Measurements from ENCODE around the gene SMOC2. TPM values are rescaled to one million over a fixed set of nuclear protein-coding genes. Genes with fewer than 3 reads are reported as not detected.
"Not testable (repeated sequence)": the region's sequence is repeated elsewhere in the genome, so short reads cannot be mapped to it uniquely, and the experiment has no call there.

The SMOC2 gene
- total RNA-seq, 1 donor from 2014 or later, result 14.4 TPM

DNA sequence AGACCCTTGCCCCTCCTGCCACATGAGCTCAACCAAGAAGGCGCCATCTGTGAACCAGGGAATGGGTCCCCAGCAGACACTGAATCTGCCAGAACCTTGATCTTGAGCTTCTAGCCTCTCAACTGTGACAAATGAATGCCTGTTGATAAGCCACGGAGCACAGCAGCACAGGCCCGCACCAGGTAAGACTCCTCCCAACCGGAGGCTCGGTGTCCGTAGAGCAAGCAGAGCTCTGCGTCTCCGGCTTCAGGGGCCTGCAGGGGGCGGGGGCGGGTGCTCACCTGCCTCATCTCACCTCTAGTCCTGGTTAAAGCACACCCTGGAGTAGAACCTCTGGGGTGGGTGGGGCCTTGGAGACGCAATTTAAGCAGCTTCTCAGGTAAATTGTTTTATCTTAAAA, 122.7 kb downstream of the SMOC2 start:
- TF ChIP-seq, protein P1, sequence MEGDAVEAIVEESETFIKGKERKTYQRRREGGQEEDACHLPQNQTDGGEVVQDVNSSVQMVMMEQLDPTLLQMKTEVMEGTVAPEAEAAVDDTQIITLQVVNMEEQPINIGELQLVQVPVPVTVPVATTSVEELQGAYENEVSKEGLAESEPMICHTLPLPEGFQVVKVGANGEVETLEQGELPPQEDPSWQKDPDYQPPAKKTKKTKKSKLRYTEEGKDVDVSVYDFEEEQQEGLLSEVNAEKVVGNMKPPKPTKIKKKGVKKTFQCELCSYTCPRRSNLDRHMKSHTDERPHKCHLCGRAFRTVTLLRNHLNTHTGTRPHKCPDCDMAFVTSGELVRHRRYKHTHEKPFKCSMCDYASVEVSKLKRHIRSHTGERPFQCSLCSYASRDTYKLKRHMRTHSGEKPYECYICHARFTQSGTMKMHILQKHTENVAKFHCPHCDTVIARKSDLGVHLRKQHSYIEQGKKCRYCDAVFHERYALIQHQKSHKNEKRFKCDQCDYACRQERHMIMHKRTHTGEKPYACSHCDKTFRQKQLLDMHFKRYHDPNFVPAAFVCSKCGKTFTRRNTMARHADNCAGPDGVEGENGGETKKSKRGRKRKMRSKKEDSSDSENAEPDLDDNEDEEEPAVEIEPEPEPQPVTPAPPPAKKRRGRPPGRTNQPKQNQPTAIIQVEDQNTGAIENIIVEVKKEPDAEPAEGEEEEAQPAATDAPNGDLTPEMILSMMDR (IDR thresholded peaks at IDR 0.05; ENCODE audit: borderline replicate concordance), result no peak
- H3K36me3 ChIP-seq, result no peaks in the 10 kb centered on the region
- H3K4me1 ChIP-seq, result peaks cover 13% of the 10 kb centered on the region
- intact Hi-C loops (cut with micrococcal nuclease), result no loop called here
- DNase-seq, result no peak
- H3K9me3 ChIP-seq (replicated peaks), result peaks cover 7% of the 10 kb centered on the region
- H3K4me3 ChIP-seq, result no peak overlapping the region
- no peak overlapping the region for H3K27ac ChIP-seq (replicated peaks)
- H3K27me3 ChIP-seq (ENCODE audit: low read depth), result peaks cover 14% of the 10 kb centered on the region

DNA sequence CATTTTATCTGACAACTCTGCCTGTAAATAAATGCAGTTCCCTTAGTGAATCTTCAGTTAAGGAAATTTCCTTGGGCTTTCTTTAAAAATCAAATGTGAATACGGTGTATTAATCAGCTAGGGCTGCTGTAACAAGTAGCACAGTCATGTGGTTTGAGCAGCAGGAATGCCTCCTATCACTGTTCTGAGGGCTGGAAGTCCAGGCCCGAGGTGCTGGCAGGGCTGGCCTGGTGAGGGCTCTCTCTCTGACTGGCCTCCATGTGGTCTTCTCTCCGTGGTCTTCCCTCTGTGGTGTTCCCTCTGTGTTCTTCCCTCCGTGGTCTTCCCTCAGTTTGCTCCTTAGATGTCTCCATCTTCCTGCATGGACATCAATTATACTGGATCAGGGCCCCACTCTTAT, 124.1 kb downstream of the SMOC2 start:
- peaks cover 7% of the 10 kb centered on the region for H3K9me3 ChIP-seq (replicated peaks)
- intact Hi-C loops (cut with micrococcal nuclease), result no loop called here
- TF ChIP-seq, protein P1 (IDR thresholded peaks at IDR 0.05; ENCODE audit: borderline replicate concordance), result no peak
- DNase-seq, result no peak
- H3K36me3 ChIP-seq, result no peaks in the 10 kb centered on the region
- H3K27ac ChIP-seq (replicated peaks), result no peak overlapping the region
- H3K4me1 ChIP-seq, result peaks cover 1% of the 10 kb centered on the region
- no peak overlapping the region for H3K4me3 ChIP-seq
- peaks cover 15% of the 10 kb centered on the region for H3K27me3 ChIP-seq (ENCODE audit: low read depth)

DNA sequence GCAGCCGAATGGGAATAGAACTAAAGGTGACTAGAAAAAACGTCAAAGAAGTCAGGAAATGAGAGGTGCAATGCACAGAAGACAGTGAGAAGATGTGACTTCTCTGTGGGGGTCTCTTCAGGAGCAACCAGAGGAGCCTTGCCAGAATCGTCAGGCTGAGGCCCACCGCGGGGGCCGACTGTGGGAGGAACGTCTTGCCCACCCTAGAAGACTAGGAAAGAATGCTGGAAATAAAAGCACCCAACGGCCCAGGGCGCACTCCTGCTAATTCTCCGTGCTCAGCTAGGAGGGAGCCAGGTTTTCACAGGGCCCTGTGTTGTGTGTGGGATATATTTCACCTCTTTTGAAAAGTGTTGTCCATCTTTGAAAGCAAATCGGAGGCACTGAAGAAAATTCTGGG, 129.2 kb downstream of the SMOC2 start:
- no peak for DNase-seq
- TF ChIP-seq, protein P1 (IDR thresholded peaks at IDR 0.05; ENCODE audit: borderline replicate concordance), result no peak
- Histone ChIP-seq H3K27me3 (ENCODE audit: low read depth) (peaks cover 23% of the 10 kb centered on the region), H3K4me3 (no peak overlapping the region), H3K36me3 (no peaks in the 10 kb centered on the region), H3K27ac (replicated peaks) (no peak overlapping the region), H3K9me3 (replicated peaks) (no peaks in the 10 kb centered on the region), H3K4me1 (peaks cover 4% of the 10 kb centered on the region)
- intact Hi-C loops (cut with micrococcal nuclease), result no loop called here

DNA sequence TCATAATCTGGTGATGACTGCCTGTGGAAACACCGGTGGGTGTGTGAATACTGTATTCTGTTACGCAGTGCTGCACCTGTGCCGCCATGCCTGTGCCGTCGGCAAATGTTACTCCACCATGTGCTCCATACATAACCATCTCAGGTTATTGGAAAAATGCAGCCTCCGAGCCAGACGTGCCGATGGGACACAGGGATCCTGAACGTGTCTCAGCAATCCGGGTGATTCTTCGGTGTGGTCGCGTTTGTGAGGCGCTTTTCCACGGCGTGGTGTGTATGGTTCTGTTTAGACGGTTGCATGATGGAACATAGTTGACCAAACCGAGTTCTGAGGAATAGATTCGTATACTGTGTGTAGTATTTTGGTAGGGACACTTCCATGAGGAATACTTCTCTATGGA, 130.3 kb downstream of the SMOC2 start:
- Histone ChIP-seq H3K36me3 (no peaks in the 10 kb centered on the region), H3K4me1 (peaks cover 4% of the 10 kb centered on the region), H3K9me3 (replicated peaks) (no peaks in the 10 kb centered on the region), H3K27ac (replicated peaks) (no peak overlapping the region), H3K27me3 (ENCODE audit: low read depth) (peaks cover 31% of the 10 kb centered on the region), H3K4me3 (no peak overlapping the region)
- TF ChIP-seq, protein P1 (IDR thresholded peaks at IDR 0.05; ENCODE audit: borderline replicate concordance), result no peak
- intact Hi-C loops (cut with micrococcal nuclease), result no loop called here
- no peak for DNase-seq

DNA sequence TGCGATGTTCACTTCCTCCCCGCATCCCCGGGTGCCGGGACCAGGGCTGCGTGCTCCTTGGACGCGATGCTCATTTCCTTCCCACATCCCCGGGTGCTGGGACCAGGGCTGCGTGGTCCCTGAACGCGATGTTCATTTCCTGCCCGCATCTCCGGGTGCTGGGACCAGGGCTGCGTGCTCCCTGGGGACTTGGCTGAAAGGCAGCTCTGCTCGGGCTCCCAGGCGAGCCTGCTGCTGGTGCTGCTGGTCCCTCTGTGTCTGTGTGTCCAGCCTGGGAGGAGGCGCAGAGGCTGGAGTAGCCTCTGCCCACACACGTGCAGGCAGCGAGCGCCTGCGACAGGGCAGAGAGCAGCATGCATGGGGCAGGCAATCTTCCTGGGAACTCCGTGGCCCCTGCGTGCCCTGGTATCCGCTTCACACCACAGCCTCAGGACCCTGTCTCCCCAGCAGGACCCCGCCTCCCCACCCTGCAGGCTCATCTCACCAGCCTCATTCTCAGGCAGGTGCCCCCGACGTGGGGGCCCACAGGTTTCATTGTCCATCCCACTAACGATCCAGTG, 132.4 kb downstream of the SMOC2 start:
- H3K36me3 ChIP-seq; H3K4me3 ChIP-seq; H3K9me3 ChIP-seq (replicated peaks); H3K27ac ChIP-seq (replicated peaks); intact Hi-C loops (cut with micrococcal nuclease); H3K4me1 ChIP-seq; DNase-seq: not testable (repeated sequence)
- H3K27me3 ChIP-seq (ENCODE audit: low read depth), result peaks cover 44% of the 10 kb centered on the region

DNA sequence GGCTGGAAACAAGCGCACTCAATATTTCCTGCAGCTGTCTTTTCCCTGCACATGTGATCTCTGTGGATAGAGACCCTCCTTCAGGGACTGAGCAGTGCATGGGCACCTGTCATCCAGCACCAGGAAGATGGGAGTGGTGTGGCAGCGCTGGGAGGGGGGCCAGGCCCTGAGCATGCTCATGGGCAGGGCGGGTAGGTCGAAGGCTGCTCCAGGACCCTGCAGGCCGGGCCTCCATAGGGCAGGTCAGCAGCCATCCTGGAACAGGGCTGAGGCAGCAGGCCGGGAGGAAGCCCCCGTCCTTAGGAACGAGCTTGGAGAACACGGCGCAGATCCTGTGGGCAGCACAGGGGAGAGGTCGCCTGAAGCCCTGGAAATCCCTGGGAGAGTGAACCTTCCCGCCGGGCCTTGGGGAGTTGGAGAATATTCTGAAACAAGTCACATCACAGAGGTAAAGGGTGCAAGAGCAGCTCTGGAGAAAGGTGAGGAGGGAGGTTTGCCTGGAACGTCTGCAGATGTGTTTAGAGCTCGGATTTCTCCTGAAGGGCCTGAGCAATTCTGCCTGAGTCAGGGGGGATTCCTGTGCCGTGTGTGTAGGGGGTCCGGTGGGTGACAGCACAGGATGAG, 133.2 kb downstream of the SMOC2 start:
- H3K36me3 ChIP-seq, result no peaks in the 10 kb centered on the region
- H3K27ac ChIP-seq (replicated peaks), result no peak overlapping the region
- H3K4me3 ChIP-seq, result no peak overlapping the region
- intact Hi-C loops (cut with micrococcal nuclease), result no loop called here
- TF ChIP-seq, protein P1 (IDR thresholded peaks at IDR 0.05; ENCODE audit: borderline replicate concordance), result no peak
- H3K9me3 ChIP-seq (replicated peaks), result no peaks in the 10 kb centered on the region
- peaks cover 44% of the 10 kb centered on the region for H3K27me3 ChIP-seq (ENCODE audit: low read depth)
- peaks cover 4% of the 10 kb centered on the region for H3K4me1 ChIP-seq
- no peak for DNase-seq
